Measurements from ENCODE around the gene LZTS2.

- TF ChIP-seq EZH2phosphoT487 (IDR thresholded peaks at IDR 0.05; ENCODE audit: low read depth, severe bottlenecking, unreplicated experiment) (no peak), CTCF (IDR thresholded peaks at IDR 0.05; ENCODE audit: poor library complexity) (no peak), EZH2 (IDR thresholded peaks at IDR 0.05; ENCODE audit: borderline replicate concordance) (no peak)
These were observed 43.2 kb downstream of the LZTS2 start for GRCh38 chr10:101042667-101043362.

Data from hepatocyte (in vitro differentiated cells).